ENCODE measurements around the gene PIP5K1C.
"Not testable (repeated sequence)": the region's sequence is repeated elsewhere in the genome, so short reads cannot be mapped to it uniquely, and the experiment has no call there.

PIP5K1C gene

GRCh38 chr19:3661284-3662238 is 38.7 kb downstream of the PIP5K1C start:
- DNase-seq (ENCODE audit: low read depth in 2 of 2): no peak

GRCh38 chr19:3660493-3661219 is 39.6 kb downstream of the PIP5K1C start:
- no peak for DNase-seq (ENCODE audit: low read depth in 2 of 2)

DNA sequence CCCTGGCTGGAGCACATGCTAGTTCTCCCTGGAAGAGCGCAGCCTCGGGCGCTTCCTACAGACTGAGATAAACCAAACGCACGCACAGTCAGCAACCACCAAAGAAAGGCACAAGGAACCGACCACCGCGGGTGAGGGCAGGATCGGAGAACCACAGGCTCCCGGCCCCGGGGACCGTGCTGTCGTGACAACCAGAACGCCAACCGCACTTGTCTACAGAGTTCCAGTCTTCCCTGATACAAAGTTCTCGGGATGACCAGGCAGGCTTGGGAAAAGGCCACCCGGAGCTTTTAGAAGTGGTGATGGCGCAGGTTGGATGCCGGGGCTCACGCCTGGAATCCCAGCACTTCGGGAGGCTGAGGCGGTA is 40.5 kb downstream of the PIP5K1C start:
- no peak for DNase-seq (ENCODE audit: low read depth in 2 of 2)

DNA sequence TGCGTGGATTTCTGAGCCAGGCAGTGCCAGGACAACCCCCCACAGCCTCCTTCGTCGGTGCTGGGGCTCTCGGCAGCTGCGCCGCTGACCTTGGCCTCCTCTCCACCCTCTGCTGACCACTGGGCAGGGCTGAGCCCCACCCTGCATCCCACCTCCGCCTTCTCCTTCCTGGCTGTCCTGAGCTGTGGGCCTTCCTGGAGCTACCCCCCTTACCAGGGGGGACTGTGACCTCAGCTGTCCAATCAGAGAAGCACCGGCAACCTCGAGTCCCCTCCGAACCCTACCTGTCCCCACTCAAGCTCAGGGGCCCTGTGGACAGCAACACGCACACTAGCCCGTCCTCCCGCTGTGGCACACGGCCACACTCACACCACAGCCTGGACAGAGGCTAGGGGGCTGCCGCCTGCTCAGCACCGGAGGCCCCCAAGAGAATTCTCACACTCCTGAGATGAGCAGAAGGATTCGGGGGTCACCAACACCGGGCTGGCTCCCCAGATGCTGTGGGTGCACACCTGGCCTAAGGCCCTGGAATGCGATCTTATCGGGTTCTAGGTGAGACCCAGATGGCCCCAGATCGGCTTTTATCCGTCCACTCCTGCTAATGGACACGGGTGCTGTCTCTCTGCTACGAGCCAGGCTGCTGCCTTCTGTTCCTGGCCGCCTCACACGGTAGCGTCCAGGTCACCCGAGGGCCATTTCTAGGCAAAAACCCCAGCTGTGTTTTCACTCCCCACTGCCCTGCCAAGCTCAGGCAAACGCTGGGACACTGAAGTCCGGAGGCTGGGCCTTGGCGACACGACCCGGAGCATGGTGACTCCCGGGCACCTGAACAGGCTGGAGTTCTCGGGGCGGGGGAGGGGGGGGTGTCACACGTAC is 41.2 kb downstream of the PIP5K1C start:
- DNase-seq (ENCODE audit: low read depth in 2 of 2): no peak

DNA sequence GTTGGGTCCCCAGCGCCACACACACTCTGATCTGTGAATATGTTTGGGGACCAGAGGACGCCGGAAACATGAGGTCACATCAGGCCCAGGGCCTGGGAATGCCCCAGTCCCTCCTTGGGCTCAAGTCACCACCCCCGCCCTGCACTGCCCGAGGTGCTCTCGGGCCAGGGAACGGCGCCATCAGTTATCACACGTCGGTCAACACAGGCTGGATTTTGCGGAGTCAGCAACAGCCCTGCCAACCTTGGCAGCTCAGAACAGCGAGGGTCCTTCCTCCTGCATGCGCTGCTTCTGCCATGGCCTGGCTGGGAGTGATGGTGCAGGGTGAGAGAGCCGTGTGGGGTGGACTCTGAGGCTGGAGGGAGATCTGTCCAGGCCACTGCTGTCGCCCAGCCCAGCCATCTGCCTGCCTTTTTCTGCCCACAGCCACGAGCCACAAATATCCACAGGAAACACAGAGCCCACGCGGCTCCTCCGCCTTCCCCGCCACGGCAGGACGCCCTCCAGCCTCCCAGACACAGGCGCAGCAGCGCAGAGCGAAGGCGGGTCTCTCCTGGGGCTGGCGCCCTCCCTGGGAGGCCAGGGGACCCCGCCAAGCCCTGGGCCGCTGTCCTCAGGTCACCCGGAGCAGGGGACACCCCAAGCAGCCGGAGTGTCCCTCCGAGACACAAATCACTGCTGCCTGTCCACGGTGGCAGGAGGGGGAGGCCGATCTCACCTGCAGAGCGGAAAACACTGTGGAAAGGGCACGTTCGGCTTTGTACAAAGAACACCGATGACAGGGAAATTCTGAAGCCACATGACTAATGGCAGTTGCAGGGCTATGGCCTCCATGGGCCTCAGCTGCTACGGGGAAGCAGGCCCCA is 42.0 kb downstream of the PIP5K1C start:
- no peak for DNase-seq (ENCODE audit: low read depth in 2 of 2)

- no peak for DNase-seq (ENCODE audit: low read depth in 2 of 2)
These were observed 42.9 kb downstream of the PIP5K1C start for GRCh38 chr19:3657395-3657769.

GRCh38 chr19:3656747-3657394 is 43.4 kb downstream of the PIP5K1C start:
- no peak for DNase-seq (ENCODE audit: low read depth in 2 of 2)

DNA sequence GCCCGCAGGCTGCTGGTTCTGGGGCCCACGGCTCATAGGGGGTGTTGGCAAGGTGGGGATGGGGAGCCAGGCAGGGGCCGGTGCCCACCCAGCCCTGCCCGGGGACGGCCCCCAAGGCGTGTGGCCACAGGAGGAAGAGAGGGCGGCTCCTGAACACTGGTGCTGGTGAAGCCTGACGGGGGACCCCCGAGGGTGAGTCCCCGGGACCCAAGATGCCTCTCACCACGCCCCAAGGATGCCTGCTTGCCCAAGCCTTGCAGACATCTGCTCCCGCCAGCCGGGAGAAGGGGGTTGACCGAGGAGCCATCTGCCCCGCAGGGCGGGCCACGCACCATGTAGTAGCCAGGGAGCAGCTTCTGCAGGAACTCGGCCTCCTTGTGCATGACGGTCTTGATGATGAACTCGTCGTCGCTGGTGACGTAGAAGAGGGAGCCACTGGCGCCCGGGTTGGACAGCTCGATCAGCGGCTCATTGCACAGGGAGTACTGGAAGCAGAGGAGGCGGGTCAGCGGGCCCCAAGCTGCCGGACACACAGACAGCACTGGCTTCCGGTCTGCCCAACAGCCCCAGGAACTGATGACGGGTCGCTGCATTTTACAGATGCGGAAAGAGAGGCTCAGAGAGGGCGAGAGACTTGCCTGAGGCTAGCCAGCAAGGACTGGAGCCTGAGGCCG is 44.1 kb downstream of the PIP5K1C start:
- no peak for DNase-seq (ENCODE audit: low read depth in 2 of 2)

DNA sequence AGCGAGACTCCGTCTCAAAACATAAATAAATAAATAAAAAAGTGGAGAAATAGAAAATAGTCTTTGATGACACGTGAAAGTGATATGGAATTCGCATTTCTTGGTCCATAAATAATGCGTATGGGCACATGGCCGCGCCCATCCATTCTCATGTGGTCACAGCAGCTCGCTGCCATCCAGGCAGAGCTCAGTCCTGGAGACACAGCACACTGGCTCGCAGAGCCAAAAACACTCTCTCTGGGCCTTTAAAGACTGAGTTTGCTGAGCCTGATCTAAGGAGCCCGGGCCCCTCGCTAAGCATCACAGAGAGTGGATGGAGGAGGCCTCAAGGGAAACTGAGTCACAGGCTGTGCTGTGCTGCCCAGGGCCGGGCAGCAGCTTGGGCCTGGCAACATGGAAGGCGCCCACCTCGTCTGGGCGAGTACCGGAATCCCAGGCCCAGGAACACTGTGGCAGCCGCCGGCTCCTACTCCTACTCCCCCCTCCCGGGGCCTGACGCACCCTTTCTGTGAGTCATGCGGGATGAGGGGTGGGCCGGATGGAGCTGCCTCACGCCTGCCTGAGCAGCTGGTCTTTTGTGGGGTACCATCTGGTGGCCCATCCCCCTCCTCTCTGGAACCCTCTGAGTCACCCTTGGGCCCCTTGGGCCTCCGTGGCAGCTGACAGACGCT is 44.7 kb downstream of the PIP5K1C start:
- DNase-seq (ENCODE audit: low read depth in 2 of 2): no peak

DNA sequence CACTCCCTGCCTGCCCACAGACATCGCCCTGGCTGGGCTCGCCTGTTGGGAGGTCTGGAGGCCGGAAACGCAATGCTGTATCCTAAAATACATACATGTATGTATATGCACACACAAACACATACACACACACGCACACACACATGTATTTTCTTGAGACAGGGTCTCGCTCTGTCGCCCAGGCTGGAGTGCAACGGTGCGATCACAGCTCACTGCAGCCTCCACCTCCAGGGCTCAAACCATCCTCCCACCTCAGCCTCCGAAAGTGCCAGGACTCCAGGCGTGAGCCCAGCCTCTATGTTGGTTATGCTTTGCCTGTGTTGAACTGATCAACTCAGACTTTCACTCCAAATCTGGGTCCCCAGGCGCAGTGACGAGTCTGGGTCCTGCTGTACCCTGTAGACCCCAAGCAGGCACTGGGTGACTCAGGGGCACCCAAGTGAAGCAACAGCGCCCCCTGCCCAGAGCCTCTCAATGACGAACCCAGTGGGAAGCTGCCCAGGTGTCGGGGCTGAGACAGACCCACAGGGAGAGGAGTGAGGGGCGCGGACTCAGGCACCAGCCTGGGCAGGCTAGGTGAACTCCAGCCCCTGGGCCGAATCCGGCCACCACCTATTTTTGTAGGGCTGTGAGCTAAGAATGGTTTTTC is 46.3 kb downstream of the PIP5K1C start:
- DNase-seq (ENCODE audit: low read depth in 2 of 2): no peak

DNA sequence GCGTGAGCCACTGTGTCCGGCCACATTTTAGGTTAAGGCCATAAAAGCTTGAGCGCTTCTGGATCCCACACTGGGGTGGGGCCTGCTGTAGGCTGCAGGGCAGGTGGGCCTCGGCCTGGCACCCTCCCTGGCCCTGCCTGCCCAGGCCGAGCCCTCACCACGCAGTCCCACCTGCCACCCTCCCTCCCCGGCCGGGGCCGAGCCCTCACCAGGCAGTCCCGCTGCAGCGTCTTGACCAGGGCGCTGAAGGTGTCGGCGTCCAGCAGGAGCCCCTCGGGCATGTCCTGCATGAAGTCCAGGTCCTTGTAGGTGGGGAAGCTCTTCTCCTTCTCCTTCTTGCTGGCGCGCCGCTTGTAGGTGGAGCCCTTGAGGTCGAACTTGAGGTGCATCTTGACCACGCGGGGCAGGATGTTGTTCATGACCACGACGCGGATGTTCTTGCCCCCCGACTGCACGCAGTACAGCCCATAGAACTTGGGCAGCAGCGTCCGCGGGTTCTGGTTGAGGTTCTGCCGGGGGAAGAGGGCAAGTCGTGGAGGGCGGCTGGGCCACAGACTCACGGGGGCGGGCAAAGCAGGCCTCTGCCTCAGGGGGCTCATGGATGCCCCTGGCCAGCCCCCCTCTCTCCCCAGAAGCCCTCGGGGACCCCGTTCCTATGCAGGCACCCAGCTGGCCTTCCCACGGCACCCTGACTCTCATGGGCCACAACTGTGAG is 47.0 kb downstream of the PIP5K1C start:
- DNase-seq (ENCODE audit: low read depth in 2 of 2): no peak

DNA sequence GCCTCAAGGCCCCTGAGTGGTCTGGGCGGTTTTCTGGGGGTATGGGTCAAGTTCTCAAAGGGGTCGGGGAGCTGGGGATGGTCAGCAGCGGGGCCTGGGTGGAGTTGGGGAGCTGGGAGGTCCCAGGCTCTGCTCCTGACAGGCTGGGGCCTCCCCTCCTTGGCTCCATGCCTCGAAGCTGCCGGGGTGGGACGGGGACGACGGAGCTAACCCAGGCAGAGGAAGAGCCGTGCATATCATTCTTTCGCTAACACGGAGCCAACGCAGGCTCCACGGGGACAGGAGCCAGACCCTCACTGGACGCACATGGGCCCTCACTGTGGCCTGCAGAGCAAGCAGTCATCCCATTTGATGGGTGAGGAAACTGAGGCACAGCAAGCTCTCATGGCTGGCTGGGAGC is 47.8 kb downstream of the PIP5K1C start:
- DNase-seq (ENCODE audit: low read depth in 2 of 2): no peak

DNA sequence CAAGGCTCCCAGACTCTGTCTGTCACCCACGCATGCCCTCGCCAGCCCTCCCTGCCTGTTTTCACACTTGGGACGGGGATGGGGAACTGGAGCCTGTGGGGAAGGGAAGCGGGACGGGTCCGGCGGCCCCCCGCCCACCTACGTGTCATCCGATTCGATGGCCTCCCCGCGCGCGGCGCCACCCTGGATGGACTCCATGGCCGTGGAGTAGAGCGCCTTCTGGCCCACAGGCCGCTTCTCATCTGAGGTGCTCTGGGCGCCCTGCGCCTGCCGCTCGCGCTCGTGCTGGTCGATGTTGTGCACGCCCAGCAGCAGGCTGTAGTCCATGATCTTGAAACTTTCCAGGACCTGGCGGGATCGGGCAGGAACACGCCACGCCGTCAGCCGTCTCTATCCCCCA is 48.6 kb downstream of the PIP5K1C start:
- no peak for DNase-seq (ENCODE audit: low read depth in 2 of 2)

GRCh38 chr19:3649888-3650287 is 50.4 kb downstream of the PIP5K1C start:
- DNase-seq (ENCODE audit: low read depth in 2 of 2): no peak

DNA sequence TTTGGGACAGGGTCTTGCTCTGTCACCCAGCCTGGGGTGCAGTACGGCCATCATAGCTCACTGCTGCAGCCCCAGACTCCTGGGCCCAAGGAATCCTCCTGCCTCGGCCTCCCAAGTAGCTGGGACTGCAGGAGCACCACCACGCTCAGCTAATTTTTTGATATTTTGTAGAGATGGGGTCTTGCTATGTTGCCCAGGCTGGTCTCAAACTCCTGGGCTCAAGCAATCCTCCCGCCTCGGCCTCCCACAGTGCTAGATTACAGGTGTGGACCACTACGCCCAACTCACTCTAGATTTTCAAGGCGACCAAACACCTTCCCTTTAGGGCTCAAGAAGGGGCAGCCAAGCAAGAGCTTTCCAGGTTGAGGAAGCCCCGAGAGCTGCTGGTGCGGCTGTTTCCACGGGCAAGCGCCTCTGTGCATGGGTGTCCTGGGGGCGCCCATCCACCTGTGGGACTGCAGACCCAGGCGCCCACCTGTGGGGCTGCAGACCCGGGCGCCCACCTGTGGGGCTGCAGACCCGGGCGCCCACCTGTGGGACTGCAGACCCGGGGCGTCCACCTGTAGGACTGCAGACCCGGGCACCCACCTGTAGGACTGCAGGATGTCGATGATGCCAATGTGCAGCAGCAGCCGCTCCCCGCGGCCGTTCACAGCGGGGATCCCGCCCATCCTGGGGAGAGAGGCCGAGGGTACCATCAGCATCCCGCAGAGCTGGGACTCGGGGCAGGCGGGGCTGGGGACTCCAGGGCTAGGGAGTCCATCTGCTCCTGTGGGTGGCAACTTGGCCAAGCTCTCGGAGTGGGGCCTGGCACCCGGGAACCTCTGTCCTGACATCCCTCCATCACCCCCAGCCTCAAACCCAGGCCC is 52.0 kb downstream of the PIP5K1C start:
- no peak for DNase-seq (ENCODE audit: low read depth in 2 of 2)

DNA sequence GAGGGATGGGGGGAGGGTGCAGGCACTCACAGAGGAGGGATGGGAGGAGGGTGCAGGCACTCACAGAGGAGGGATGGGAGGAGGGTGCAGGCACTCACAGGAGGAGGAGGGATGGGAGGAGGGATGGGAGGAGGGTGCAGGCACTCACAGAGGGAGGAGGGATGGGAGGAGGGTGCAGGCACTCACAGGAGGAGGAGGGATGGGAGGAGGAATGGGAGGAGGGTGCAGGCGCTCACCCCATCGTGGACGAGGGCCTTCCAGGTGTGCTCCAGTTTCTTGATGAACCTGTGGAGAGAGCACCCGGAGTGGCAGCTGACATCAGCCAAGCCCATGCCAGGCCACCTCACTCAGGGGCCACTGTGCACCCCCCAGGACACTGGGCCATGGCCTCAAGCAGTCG is 53.2 kb downstream of the PIP5K1C start:
- DNase-seq (ENCODE audit: low read depth in 2 of 2): not testable (repeated sequence)

- DNase-seq (ENCODE audit: low read depth in 2 of 2): no peak
These were observed 53.8 kb downstream of the PIP5K1C start for GRCh38 chr19:3646336-3647092.

Measured in stimulated activated CD4-positive, alpha-beta T cell treated with anti-CD3 and anti-CD28 coated beads, Interleukin-4, amount 100 ng/mL, for 48 hours (primary cell).